Measurements from ENCODE around the gene RPS18. TPM values are rescaled to one million over a fixed set of nuclear protein-coding genes. Genes with fewer than 3 reads are reported as not detected.

RPS18 gene
- total RNA-seq, 2 donors from 2014 or later: 1,188 to 1,719 TPM

- H3K27me3 ChIP-seq: no peaks in the 10 kb centered on the region
- TF ChIP-seq CTCF (IDR thresholded peaks at IDR 0.05): no peak
- peak; percentile 85 for DNase-seq (ENCODE audit: low spot score)
- peaks cover 15% of the 10 kb centered on the region for H3K36me3 ChIP-seq
- H3K27ac ChIP-seq: peak overlapping the region; percentile 89 to 91
- H3K9me3 ChIP-seq: no peaks in the 10 kb centered on the region
- peaks cover 0 to 57% of the 10 kb centered on the region in 2 donors for H3K4me1 ChIP-seq
- H3K4me3 ChIP-seq: peak overlapping the region; percentile 75 to 80
These were observed 42.7 kb downstream of the RPS18 start for GRCh38 chr6:33314515-33314942.

GRCh38 chr6:33314943-33315792 is 43.3 kb downstream of the RPS18 start:
- no peak for DNase-seq (ENCODE audit: low spot score)
- Histone ChIP-seq H3K4me3 (peak overlapping the region; percentile 75 to 80), H3K4me1 (peaks cover 0 to 64% of the 10 kb centered on the region in 2 donors), H3K27me3 (no peaks in the 10 kb centered on the region), H3K9me3 (no peaks in the 10 kb centered on the region), H3K27ac (peak overlapping the region; percentile 89 to 91), H3K36me3 (peaks cover 21% of the 10 kb centered on the region)
- TF ChIP-seq CTCF (IDR thresholded peaks at IDR 0.05): no peak

GRCh38 chr6:33315793-33316602 is 44.1 kb downstream of the RPS18 start:
- no peaks in the 10 kb centered on the region for H3K27me3 ChIP-seq
- peak overlapping the region; percentile 85 to 91 for H3K27ac ChIP-seq
- H3K9me3 ChIP-seq: no peaks in the 10 kb centered on the region
- H3K4me3 ChIP-seq: no peak overlapping the region
- no peak for TF ChIP-seq CTCF (IDR thresholded peaks at IDR 0.05)
- H3K4me1 ChIP-seq: peaks cover 0 to 72% of the 10 kb centered on the region in 2 donors
- H3K36me3 ChIP-seq: peaks cover 26% of the 10 kb centered on the region
- no peak for DNase-seq (ENCODE audit: low spot score)

GRCh38 chr6:33316603-33317418 is 44.9 kb downstream of the RPS18 start:
- no peak for TF ChIP-seq CTCF (IDR thresholded peaks at IDR 0.05)
- Histone ChIP-seq H3K4me3 (peak overlapping the region; percentile 47 to 62), H3K36me3 (peaks cover 28% of the 10 kb centered on the region), H3K27me3 (no peaks in the 10 kb centered on the region), H3K27ac (peak overlapping the region; percentile 85), H3K4me1 (peaks cover 0 to 72% of the 10 kb centered on the region in 2 donors), H3K9me3 (no peaks in the 10 kb centered on the region)
- DNase-seq (ENCODE audit: low spot score): no peak

GRCh38 chr6:33317419-33317668 is 45.5 kb downstream of the RPS18 start:
- Histone ChIP-seq H3K4me1 (peaks cover 0 to 72% of the 10 kb centered on the region in 2 donors), H3K4me3 (peak overlapping the region; percentile 47 to 62), H3K36me3 (peaks cover 28% of the 10 kb centered on the region), H3K27me3 (no peaks in the 10 kb centered on the region), H3K27ac (peak overlapping the region; percentile 85), H3K9me3 (no peaks in the 10 kb centered on the region)
- TF ChIP-seq CTCF (IDR thresholded peaks at IDR 0.05): no peak
- no peak for DNase-seq (ENCODE audit: low spot score)

Measured in right atrium auricular region (tissue), 2 donors.